ENCODE results near the gene OCA2.
"Not testable (repeated sequence)": the region's sequence is repeated elsewhere in the genome, so short reads cannot be mapped to it uniquely, and the experiment has no call there.

The OCA2 gene

GRCh38 chr15:27977696-27978095, 121.4 kb downstream of the OCA2 start:
- no peaks in the 10 kb centered on the region for H3K36me3 ChIP-seq (ENCODE audit: insufficient read depth, low read length)
- H3K4me2 ChIP-seq (ENCODE audit: low read length): no peak overlapping the region
- no peak overlapping the region for H3K4me3 ChIP-seq (ENCODE audit: low read length)
- H3K27me3 ChIP-seq (ENCODE audit: control insufficient read depth, insufficient read depth, low read length): no peaks in the 10 kb centered on the region
- no peak overlapping the region for H3K9ac ChIP-seq (ENCODE audit: low read depth, low read length)
- no peaks in the 10 kb centered on the region for H3K4me1 ChIP-seq (ENCODE audit: control insufficient read depth, insufficient read depth, low read length)
- peaks cover 8% of the 10 kb centered on the region for H3K9me3 ChIP-seq (replicated peaks; ENCODE audit: low read length)

GRCh38 chr15:27973886-27974285, 125.2 kb downstream of the OCA2 start:
- Histone ChIP-seq H3K4me2 (ENCODE audit: low read length) (no peak overlapping the region), H3K27me3 (ENCODE audit: control insufficient read depth, insufficient read depth, low read length) (no peaks in the 10 kb centered on the region), H3K9ac (ENCODE audit: low read depth, low read length) (no peak overlapping the region), H3K4me3 (ENCODE audit: low read length) (no peak overlapping the region), H3K36me3 (ENCODE audit: insufficient read depth, low read length) (no peaks in the 10 kb centered on the region), H3K4me1 (ENCODE audit: control insufficient read depth, insufficient read depth, low read length) (no peaks in the 10 kb centered on the region), H3K9me3 (replicated peaks; ENCODE audit: low read length) (no peaks in the 10 kb centered on the region)

GRCh38 chr15:27970661-27971392, 128.3 kb downstream of the OCA2 start:
- Histone ChIP-seq H3K4me1 (ENCODE audit: control insufficient read depth, insufficient read depth, low read length) (no peaks in the 10 kb centered on the region), H3K27me3 (ENCODE audit: control insufficient read depth, insufficient read depth, low read length) (no peaks in the 10 kb centered on the region), H3K36me3 (ENCODE audit: insufficient read depth, low read length) (no peaks in the 10 kb centered on the region), H3K9ac (ENCODE audit: low read depth, low read length) (no peak overlapping the region), H3K9me3 (replicated peaks; ENCODE audit: low read length) (peaks cover 8% of the 10 kb centered on the region), H3K4me3 (ENCODE audit: low read length) (no peak overlapping the region), H3K4me2 (ENCODE audit: low read length) (no peak overlapping the region)

GRCh38 chr15:27967541-27967940, 131.6 kb downstream of the OCA2 start:
- H3K4me1 ChIP-seq (ENCODE audit: control insufficient read depth, insufficient read depth, low read length): no peaks in the 10 kb centered on the region
- H3K4me2 ChIP-seq (ENCODE audit: low read length): no peak overlapping the region
- H3K27me3 ChIP-seq (ENCODE audit: control insufficient read depth, insufficient read depth, low read length): no peaks in the 10 kb centered on the region
- H3K36me3 ChIP-seq (ENCODE audit: insufficient read depth, low read length): no peaks in the 10 kb centered on the region
- peaks cover 8% of the 10 kb centered on the region for H3K9me3 ChIP-seq (replicated peaks; ENCODE audit: low read length)
- no peak overlapping the region for H3K4me3 ChIP-seq (ENCODE audit: low read length)
- no peak overlapping the region for H3K9ac ChIP-seq (ENCODE audit: low read depth, low read length)

- no peaks in the 10 kb centered on the region for H3K36me3 ChIP-seq (ENCODE audit: insufficient read depth, low read length)
- peaks cover 8% of the 10 kb centered on the region for H3K9me3 ChIP-seq (replicated peaks; ENCODE audit: low read length)
- H3K4me2 ChIP-seq (ENCODE audit: low read length): no peak overlapping the region
- H3K4me3 ChIP-seq (ENCODE audit: low read length): no peak overlapping the region
- no peaks in the 10 kb centered on the region for H3K4me1 ChIP-seq (ENCODE audit: control insufficient read depth, insufficient read depth, low read length)
- H3K9ac ChIP-seq (ENCODE audit: low read depth, low read length): no peak overlapping the region
- H3K27me3 ChIP-seq (ENCODE audit: control insufficient read depth, insufficient read depth, low read length): no peaks in the 10 kb centered on the region
These were observed 133.6 kb downstream of the OCA2 start for GRCh38 chr15:27965546-27965945.

- no peak overlapping the region for H3K4me3 ChIP-seq (ENCODE audit: low read length)
- H3K4me1 ChIP-seq (ENCODE audit: control insufficient read depth, insufficient read depth, low read length): no peaks in the 10 kb centered on the region
- no peak overlapping the region for H3K9ac ChIP-seq (ENCODE audit: low read depth, low read length)
- H3K36me3 ChIP-seq (ENCODE audit: insufficient read depth, low read length): no peaks in the 10 kb centered on the region
- peaks cover 9% of the 10 kb centered on the region for H3K9me3 ChIP-seq (replicated peaks; ENCODE audit: low read length)
- no peak overlapping the region for H3K4me2 ChIP-seq (ENCODE audit: low read length)
- H3K27me3 ChIP-seq (ENCODE audit: control insufficient read depth, insufficient read depth, low read length): no peaks in the 10 kb centered on the region
These were observed 137.3 kb downstream of the OCA2 start for GRCh38 chr15:27961801-27962200.

- Histone ChIP-seq H3K4me3 (ENCODE audit: low read length) (no peak overlapping the region), H3K4me1 (ENCODE audit: control insufficient read depth, insufficient read depth, low read length) (no peaks in the 10 kb centered on the region), H3K9ac (ENCODE audit: low read depth, low read length) (no peak overlapping the region)
These were observed 140.1 kb downstream of the OCA2 start for GRCh38 chr15:27958911-27959578.

GRCh38 chr15:27956285-27956684, 142.8 kb downstream of the OCA2 start:
- H3K4me2 ChIP-seq (ENCODE audit: low read length): no peak overlapping the region
- H3K4me1 ChIP-seq (ENCODE audit: control insufficient read depth, insufficient read depth, low read length): no peaks in the 10 kb centered on the region
- H3K9ac ChIP-seq (ENCODE audit: low read depth, low read length): no peak overlapping the region
- H3K4me3 ChIP-seq (ENCODE audit: low read length): no peak overlapping the region
- no peaks in the 10 kb centered on the region for H3K27me3 ChIP-seq (ENCODE audit: control insufficient read depth, insufficient read depth, low read length)
- H3K36me3 ChIP-seq (ENCODE audit: insufficient read depth, low read length): no peaks in the 10 kb centered on the region
- H3K9me3 ChIP-seq (replicated peaks; ENCODE audit: low read length): peaks cover 22% of the 10 kb centered on the region

More at GRCh38 chr15:27958911-27959578, 140.1 kb downstream of the OCA2 start:
- Histone ChIP-seq H3K4me2 (ENCODE audit: low read length) (no peak overlapping the region), H3K27me3 (ENCODE audit: control insufficient read depth, insufficient read depth, low read length) (no peaks in the 10 kb centered on the region), H3K9me3 (replicated peaks; ENCODE audit: low read length) (peaks cover 17% of the 10 kb centered on the region), H3K36me3 (ENCODE audit: insufficient read depth, low read length) (no peaks in the 10 kb centered on the region)

- Histone ChIP-seq H3K9ac (ENCODE audit: low read depth, low read length) (no peak overlapping the region), H3K4me2 (ENCODE audit: low read length) (no peak overlapping the region), H3K27me3 (ENCODE audit: control insufficient read depth, insufficient read depth, low read length) (no peaks in the 10 kb centered on the region), H3K9me3 (replicated peaks; ENCODE audit: low read length) (peaks cover 22% of the 10 kb centered on the region), H3K4me1 (ENCODE audit: control insufficient read depth, insufficient read depth, low read length) (no peaks in the 10 kb centered on the region), H3K36me3 (ENCODE audit: insufficient read depth, low read length) (no peaks in the 10 kb centered on the region), H3K4me3 (ENCODE audit: low read length) (no peak overlapping the region)
These were observed 144.0 kb downstream of the OCA2 start for GRCh38 chr15:27955087-27955486.

GRCh38 chr15:27952593-27952992, 146.5 kb downstream of the OCA2 start:
- not testable (repeated sequence) for H3K36me3 ChIP-seq (ENCODE audit: insufficient read depth, low read length); H3K27me3 ChIP-seq (ENCODE audit: control insufficient read depth, insufficient read depth, low read length); H3K4me3 ChIP-seq (ENCODE audit: low read length); H3K4me1 ChIP-seq (ENCODE audit: control insufficient read depth, insufficient read depth, low read length); H3K9ac ChIP-seq (ENCODE audit: low read depth, low read length); H3K4me2 ChIP-seq (ENCODE audit: low read length)
- H3K9me3 ChIP-seq (replicated peaks; ENCODE audit: low read length): peaks cover 18% of the 10 kb centered on the region

- Histone ChIP-seq H3K9me3 (replicated peaks; ENCODE audit: low read length) (peaks cover 14% of the 10 kb centered on the region), H3K36me3 (ENCODE audit: insufficient read depth, low read length) (no peaks in the 10 kb centered on the region), H3K4me2 (ENCODE audit: low read length) (no peak overlapping the region), H3K4me1 (ENCODE audit: control insufficient read depth, insufficient read depth, low read length) (no peaks in the 10 kb centered on the region), H3K27me3 (ENCODE audit: control insufficient read depth, insufficient read depth, low read length) (no peaks in the 10 kb centered on the region), H3K9ac (ENCODE audit: low read depth, low read length) (no peak overlapping the region), H3K4me3 (ENCODE audit: low read length) (no peak overlapping the region)
These were observed 147.8 kb downstream of the OCA2 start for GRCh38 chr15:27951191-27951890.
